Islet precursor cell (in vitro differentiated cells): ENCODE measurements around the gene CDCA3.
"Not testable (repeated sequence)": the region's sequence is repeated elsewhere in the genome, so short reads cannot be mapped to it uniquely, and the experiment has no call there.

Source experiments
- DNase-seq: peaks from one replicate; pipeline ENCODE4 v3.0.0-alpha.2; 2018

CDCA3 gene

DNA sequence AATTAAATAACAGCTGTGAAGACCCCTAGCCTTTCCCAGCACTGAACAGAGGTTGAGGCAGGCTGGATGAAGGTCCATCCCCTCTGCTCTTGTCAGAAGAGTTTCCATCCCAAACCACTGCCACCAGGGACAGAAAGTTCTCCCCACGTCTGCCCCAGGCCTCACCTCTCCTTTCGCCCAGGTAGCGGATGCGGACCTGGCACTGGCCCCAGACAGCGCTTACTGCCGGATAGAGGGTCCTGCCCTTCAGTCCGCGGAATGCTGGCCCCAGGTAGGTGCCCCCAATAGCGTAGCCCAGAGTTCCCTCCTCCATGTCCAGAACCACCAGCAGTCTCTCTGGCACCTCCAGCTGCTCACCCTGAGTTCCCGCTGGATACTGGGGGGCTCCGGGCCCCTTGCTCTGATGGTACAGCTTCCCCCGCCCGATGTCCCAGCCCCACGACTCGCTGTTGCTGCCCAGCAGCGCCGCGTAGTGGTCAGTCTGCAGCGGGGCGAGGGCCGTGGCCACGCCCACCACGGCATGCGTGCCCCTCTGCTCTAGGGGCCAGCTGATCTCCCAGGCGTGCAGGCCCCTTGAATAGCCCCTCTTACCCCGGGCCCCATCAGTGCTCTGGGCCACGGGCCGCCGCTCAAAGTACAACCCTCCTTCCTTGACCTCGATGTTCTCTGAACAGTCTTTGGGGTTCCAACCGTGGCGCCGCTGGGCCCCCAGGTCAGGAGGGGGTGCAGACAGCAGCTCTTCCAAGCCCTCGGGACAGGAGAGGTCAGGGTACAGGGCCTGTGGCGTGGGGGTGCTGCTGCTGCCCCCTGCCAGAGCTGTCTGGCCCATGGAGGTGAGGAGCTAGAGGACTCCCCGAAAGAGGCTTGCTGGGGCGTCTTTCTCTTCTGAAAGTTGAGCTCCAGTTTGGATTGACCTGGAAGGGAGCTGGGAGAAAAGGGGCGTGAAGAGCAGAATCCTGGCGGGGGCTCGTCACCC lies 21.3 kb upstream of the CDCA3 start:
- DNase-seq: peak; percentile 96

DNA sequence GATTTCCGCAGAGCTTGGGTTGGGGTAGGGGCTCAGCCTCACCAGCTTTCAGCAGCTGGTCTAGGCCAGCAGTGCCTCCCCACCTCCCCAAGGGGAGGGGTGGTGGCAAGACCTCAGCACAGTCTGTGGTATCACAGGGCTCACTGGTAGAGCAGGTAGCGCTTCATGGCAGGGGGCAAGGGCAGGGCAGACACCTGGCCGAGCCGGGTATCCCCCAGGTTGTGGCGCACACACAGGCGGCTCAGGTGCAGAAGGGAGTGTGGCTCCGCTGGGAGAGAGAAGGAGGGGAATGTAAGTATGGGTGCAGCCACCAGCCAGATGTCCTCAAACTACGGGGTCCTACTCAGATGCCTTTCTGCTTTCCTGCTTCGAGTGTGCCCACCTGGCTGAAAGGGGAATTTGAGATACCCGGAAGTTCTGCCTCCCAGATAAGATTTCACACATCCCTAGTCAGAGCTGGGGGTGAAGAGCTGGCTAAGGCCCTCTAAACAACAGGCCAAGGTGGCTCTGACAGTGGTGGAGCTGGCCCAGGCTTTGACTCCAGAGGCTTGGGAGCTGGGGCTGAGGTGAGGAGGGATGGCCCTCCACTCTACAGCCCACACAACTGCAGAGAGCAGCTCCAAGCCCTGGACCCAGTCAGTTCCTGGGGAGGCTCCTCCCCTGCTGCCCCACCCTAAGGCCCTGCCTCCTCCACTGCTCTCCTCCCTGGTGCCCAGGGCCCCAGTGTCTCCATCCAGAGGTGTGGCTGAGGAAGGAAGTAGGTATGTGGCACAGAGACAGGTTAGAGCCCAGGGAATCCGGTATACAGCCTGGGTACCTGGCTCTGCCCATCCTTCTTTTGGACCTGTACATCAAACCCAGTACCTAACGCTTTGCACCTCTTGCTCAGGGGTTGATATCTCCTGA lies 20.2 kb upstream of the CDCA3 start:
- DNase-seq: peak; percentile 74

DNA sequence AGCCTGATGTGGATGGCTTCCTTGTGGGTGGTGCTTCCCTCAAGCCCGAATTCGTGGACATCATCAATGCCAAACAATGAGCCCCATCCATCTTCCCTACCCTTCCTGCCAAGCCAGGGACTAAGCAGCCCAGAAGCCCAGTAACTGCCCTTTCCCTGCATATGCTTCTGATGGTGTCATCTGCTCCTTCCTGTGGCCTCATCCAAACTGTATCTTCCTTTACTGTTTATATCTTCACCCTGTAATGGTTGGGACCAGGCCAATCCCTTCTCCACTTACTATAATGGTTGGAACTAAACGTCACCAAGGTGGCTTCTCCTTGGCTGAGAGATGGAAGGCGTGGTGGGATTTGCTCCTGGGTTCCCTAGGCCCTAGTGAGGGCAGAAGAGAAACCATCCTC lies 19.2 kb upstream of the CDCA3 start:
- DNase-seq: not testable (repeated sequence)

GRCh38 chr12:6869049-6870021 lies 18.2 kb upstream of the CDCA3 start:
- DNase-seq: peak; percentile 96

- DNase-seq: no peak
Observed at GRCh38 chr12:6868211-6869048, 17.3 kb upstream of the CDCA3 start.

- peak; percentile 94 for DNase-seq
Observed at GRCh38 chr12:6867413-6868210, 16.5 kb upstream of the CDCA3 start, which contains the start of gene TPI1. TPI1 (plus strand) TSS chr12:6867531; CDS start chr12:6867567, 36 bp downstream.

DNA sequence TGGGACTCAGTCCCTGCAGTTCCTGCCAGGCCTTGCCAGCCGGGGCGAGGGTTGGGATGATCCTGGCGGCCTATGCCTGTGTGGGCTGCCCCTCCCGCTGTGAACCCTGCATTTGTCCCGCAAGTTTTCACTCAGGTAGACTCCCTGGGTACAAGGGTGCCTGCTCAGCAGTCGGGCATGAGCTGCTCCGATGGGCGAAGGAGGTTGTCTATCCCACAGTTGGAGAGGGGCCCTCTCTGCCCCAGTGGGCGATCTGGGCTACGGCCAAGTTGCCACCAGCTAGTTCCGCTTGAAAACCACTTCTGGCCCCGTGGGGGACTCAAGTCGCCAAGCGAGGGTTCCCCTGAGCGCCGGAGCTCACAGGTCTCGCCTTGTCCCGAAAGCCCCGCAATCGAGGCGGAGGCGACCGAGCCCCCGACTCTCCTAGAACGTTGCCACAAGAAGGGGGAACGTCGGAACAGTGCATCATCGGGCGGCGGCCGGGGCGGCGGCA lies 15.9 kb upstream of the CDCA3 start:
- DNase-seq: no peak

DNA sequence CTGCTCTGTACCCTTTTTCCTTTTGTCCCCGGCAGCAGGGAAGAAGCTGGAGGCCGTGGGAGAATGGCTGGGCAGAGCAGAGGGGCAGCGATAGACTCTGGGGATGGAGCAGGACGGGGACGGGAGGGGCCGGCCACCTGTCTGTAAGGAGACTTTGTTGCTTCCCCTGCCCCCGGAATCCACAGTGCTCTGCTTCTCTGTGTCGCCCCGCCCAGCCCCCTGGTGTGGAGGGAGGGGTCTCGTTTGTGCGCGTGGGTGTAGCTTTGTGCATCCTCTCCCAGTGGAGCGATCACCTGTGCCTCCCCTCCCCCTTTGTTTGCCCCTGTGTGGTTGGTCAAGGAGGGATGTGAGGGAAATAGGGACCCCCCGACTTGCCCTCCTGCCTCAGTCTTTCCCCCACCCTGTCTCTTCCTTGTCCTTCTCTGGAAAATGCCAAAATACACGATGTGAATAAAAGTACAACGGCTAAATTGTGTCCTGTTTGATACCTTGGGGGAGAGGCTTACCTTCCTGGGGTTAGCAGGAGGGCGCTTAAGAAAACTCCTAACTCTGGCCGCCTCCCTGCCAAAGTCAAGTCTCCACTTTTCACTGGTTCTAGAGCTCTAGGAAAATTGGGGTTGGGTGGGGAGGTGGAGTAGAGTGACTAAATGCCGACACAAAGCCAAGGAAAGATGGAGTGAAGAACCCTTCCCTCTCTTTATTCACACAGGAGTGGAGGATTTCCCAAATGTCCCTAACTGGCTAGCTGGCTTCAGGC lies 15.3 kb upstream of the CDCA3 start:
- no peak for DNase-seq

GRCh38 chr12:6865307-6865706 lies 14.2 kb upstream of the CDCA3 start:
- DNase-seq: not testable (repeated sequence)

- peak; percentile 45 for DNase-seq
Observed at GRCh38 chr12:6863586-6864321, 12.7 kb upstream of the CDCA3 start.

DNA sequence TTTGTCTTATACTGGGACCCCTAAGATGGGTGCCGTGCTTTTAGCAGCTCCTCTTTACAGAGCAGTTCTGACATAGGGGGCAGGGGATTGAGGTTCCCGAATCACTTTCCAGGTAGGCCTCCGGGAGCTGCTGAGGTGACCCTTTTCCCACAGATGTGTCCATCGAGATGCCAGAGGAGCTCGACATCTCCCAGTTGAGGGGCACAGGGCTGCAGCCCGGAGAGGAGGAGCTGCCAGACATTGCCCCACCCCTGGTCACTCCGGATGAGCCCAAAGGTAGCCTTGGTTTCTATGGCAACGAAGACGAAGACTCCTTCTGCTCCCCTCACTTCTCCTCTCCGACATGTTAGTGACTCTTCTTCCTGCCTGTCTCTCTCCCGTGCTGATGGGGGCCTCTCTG lies 11.9 kb upstream of the CDCA3 start:
- DNase-seq: peak; percentile 47

DNA sequence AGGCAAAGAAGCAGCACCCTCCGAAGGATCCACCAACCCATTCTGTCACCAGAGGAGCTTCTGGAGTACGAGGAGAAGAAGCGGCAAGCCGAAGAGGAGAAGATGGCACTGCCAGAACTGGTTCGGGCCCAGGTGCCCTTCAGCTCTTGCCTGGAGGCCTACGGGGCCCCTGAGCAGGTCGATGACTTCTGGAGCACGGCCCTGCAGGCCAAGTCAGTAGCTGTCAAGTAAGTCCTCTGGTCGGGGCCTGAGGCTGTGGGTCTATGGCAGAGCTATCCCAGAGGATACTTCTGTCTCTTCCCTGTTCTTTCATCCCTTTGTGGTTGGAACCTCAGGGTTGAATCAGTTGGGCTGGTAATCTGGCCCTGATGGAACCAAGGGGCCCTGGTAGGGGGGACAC lies 10.3 kb upstream of the CDCA3 start:
- DNase-seq: peak; percentile 57

DNA sequence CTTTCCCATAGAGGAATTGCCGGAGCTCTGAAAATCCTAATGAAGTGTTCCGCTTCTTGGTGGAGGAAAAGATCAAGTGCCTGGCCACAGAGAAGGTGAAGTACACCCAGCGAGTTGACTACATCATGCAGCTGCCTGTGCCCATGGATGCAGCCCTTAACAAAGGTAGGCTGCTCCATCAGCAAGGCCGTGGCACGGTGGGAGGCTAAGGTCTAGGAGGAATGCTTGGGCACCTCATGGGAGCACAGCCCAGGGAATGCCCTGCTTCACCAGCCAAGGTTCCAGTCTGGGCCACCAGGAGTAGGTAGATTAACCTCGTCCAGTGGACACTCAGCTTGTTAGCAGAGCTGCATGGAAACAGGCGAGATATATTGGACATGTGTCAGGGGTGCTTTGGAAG lies 9.9 kb upstream of the CDCA3 start:
- no peak for DNase-seq

DNA sequence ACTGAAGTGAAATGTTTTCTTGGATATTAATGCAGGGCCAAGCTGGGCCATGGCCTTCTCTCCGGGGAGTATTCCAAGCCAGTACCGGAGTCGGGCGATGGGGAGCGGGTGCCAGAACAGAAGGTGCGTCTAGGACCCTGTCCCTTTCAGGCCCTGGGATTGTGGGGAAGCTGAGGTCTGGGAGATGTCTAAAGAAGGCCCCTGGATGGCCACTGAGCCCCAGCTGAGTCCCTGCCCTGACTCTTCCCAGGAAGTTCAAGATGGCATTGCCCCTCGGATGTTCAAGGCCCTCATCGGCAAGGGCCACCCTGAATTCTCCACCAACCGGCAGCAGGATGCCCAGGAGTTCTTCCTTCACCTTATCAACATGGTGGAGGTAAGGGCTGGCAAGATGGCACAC lies 9.0 kb upstream of the CDCA3 start:
- DNase-seq: peak; percentile 38

GRCh38 chr12:6858799-6859198 lies 7.7 kb upstream of the CDCA3 start:
- no peak for DNase-seq

DNA sequence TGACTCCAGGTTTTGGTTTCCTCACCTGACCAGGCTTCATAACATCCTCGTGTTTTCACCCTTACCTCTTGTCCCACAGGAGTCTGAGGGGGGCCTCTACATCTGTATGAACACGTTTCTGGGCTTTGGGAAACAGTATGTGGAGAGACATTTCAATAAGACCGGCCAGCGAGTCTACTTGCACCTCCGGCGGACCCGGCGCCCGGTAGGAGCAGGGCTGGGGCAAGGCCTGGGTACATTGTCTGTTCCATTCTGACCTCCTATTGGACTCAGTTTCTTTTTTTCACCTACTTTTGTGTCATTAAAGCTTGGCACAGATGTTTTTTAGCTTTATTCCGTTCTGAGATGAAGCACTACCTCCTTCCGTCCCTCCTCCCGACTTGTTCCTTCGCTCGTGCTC lies 4.2 kb upstream of the CDCA3 start:
- DNase-seq: no peak

GRCh38 chr12:6854036-6854435 lies 3.0 kb upstream of the CDCA3 start:
- DNase-seq: no peak

DNA sequence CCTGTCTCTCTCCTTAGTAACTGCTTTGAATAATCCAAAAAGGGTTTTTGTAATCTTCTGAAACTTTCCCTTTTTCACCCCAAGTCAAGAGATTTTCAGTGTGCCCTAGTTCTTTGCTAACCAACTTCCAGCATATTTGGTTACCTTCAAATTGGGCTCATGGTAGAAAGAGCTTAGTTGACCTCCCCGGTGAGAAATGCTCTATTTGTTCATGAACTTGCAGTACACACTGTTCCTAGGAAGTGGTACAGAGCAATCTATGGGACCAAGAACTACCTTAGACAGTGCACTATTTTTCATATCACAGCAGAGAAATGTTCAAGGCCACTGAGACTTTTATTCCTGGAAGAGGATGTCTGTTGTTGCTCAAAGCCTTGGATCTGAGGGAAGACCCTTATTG lies 2.5 kb upstream of the CDCA3 start:
- no peak for DNase-seq
